ENCODE results near the gene TMEM41B. TPM values are rescaled to one million over a fixed set of nuclear protein-coding genes. Genes with fewer than 3 reads are reported as not detected.

Gene TMEM41B
- total RNA-seq, 4 donors from 2014 or later, result 52.7 to 86.7 (median 76.1) TPM

DNA sequence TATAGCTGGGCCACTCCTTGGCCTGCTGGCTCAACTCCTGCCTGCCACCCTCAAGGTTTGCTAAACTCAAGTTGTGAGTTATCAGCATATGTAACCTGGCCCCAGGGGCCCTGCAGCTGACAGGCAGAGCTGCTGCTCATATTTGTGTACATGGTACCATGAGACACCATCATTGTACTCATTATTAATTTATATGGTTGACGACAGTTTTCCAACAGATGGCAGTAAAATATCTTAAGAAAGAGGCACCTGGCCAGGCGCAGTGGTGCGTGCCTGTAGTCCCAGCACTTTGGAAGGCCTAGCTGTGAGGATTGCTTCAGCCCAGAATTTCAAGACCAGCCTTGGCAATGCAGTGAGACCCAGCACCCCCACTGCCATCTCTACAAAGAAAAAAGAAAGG, 37.8 kb downstream of the TMEM41B start:
- DNase-seq, result no peak
- no peaks in the 10 kb centered on the region for H3K4me1 ChIP-seq
- no peak overlapping the region for H3K27ac ChIP-seq
- no peak overlapping the region for H3K4me3 ChIP-seq (replicated peaks in 1 of 3)
- intact Hi-C loops (cut with DNase I), result no loop called here
- WGBS, 2 donors, result 93 to 100% methylated on average over 3 of the region's 3 CpGs
- H3K9me3 ChIP-seq, result no peaks in the 10 kb centered on the region
- H3K36me3 ChIP-seq, result peaks cover 0 to 5% of the 10 kb centered on the region in 2 donors
- H3K27me3 ChIP-seq, result no peaks in the 10 kb centered on the region
- TF ChIP-seq, protein P1, sequence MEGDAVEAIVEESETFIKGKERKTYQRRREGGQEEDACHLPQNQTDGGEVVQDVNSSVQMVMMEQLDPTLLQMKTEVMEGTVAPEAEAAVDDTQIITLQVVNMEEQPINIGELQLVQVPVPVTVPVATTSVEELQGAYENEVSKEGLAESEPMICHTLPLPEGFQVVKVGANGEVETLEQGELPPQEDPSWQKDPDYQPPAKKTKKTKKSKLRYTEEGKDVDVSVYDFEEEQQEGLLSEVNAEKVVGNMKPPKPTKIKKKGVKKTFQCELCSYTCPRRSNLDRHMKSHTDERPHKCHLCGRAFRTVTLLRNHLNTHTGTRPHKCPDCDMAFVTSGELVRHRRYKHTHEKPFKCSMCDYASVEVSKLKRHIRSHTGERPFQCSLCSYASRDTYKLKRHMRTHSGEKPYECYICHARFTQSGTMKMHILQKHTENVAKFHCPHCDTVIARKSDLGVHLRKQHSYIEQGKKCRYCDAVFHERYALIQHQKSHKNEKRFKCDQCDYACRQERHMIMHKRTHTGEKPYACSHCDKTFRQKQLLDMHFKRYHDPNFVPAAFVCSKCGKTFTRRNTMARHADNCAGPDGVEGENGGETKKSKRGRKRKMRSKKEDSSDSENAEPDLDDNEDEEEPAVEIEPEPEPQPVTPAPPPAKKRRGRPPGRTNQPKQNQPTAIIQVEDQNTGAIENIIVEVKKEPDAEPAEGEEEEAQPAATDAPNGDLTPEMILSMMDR (IDR thresholded peaks at IDR 0.05), result no peak
- no peak for TF ChIP-seq POLR2A (IDR thresholded peaks at IDR 0.05)

GRCh38 chr11:9274499-9275258, 39.7 kb downstream of the TMEM41B start:
- Histone ChIP-seq H3K9me3 (no peaks in the 10 kb centered on the region), H3K4me1 (no peaks in the 10 kb centered on the region), H3K27ac (no peak overlapping the region), H3K4me3 (replicated peaks in 1 of 3) (no peak overlapping the region), H3K27me3 (no peaks in the 10 kb centered on the region), H3K36me3 (no peaks in the 10 kb centered on the region)
- TF ChIP-seq, protein P1 (IDR thresholded peaks at IDR 0.05), result no peak
- TF ChIP-seq POLR2A (IDR thresholded peaks at IDR 0.05), result no peak
- intact Hi-C loops (cut with DNase I), result no loop called here
- no peak for DNase-seq
- WGBS, 2 donors, result 77 to 80% methylated on average over 8 of the region's 8 CpGs

- 93 to 94% methylated on average over 15 of the region's 15 CpGs for WGBS, 2 donors
- no peak overlapping the region for H3K27ac ChIP-seq
- H3K36me3 ChIP-seq, result no peaks in the 10 kb centered on the region
- no peaks in the 10 kb centered on the region for H3K4me1 ChIP-seq
- intact Hi-C loops (cut with DNase I), result no loop called here
- no peak for DNase-seq
- H3K9me3 ChIP-seq, result no peaks in the 10 kb centered on the region
- TF ChIP-seq, protein P1 (IDR thresholded peaks at IDR 0.05), result no peak
- TF ChIP-seq POLR2A (IDR thresholded peaks at IDR 0.05), result no peak
- H3K4me3 ChIP-seq (replicated peaks in 1 of 3), result no peak overlapping the region
- no peaks in the 10 kb centered on the region for H3K27me3 ChIP-seq
Observed at GRCh38 chr11:9273376-9274336, 40.7 kb downstream of the TMEM41B start.

DNA sequence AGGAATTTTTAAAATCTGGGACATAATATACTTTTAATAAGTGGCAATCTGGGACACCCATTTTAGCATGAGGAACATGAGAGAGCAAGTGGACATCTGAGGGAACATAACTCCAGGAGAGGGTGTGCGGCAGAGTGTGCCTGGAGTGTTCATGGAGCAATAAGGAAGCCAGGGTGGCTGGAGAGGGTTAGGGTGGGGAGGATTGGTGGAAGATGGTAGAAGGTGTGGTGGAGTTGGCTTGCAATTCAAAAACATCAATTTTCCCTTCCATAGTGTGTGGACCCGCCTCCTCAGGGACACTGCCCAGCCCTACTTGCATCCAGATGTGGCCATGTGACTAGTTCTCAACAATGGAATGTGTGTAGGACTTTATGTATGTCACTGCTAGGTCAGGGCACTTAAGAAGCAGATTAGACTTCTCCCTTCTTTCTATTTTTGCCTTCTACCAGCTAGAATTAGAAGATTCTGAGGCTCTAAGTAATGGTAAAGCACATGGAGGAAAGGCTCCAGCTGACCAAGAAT, 44.8 kb downstream of the TMEM41B start:
- intact Hi-C loops (cut with DNase I), result loop anchor here (10.0 kb wide), 1 partner anchor 45 kb away; the partner anchor contains the start of gene TMEM41B

More for the DNA sequence above, 44.8 kb downstream of the TMEM41B start:
- Histone ChIP-seq H3K4me1 (peaks cover 0 to 7% of the 10 kb centered on the region in 2 donors), H3K27me3 (no peaks in the 10 kb centered on the region), H3K9me3 (no peaks in the 10 kb centered on the region), H3K27ac (no peak overlapping the region), H3K36me3 (no peaks in the 10 kb centered on the region), H3K4me3 (replicated peaks in 1 of 3) (no peak overlapping the region)
- DNase-seq, result no peak
- no peak for TF ChIP-seq POLR2A (IDR thresholded peaks at IDR 0.05)
- TF ChIP-seq, protein P1 (IDR thresholded peaks at IDR 0.05), result no peak
- WGBS, 2 donors, result 88 to 89% methylated on average over 2 of the region's 2 CpGs

All from thyroid gland (tissue), 4 donors.